ENCODE data around the gene BRAF. TPM values are rescaled to one million over a fixed set of nuclear protein-coding genes. Genes with fewer than 3 reads are reported as not detected.
"Not testable (repeated sequence)": the region's sequence is repeated elsewhere in the genome, so short reads cannot be mapped to it uniquely, and the experiment has no call there.

BRAF gene
- polyA plus RNA-seq, 3 donors, result 4.2 to 7.4 (median 7.3) TPM

DNA sequence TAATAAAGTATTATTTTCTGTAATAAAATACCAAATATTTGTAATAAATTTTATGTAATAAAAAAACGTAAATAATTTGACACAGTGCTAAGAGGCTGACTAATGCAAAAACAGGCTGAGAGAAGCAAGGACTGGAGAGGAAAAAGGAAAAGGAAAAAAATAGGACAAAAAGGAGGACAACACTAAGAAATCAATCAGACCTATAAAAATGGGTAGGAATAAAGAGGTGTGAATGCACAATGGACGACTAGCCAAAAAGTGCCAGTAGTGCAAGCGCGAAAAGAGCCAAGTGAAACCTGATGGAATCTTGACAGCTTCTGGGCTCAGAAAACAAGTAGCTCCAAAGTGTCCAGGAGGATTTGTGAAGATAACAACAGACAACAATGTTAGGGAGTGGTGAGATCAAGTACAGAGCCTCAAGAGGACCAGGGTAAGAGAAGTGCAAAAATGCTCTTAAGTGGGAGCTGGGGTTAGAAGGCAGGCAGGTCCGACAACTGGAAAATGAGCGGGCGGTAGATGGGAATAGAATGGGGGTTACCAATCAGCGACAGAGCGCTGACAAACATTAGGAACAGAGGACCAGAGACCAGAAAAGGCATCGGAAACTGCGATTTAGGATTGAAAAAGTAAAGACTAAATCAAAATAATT lies 1.2 kb downstream of the BRAF start:
- H3K27ac ChIP-seq (ENCODE audit: low read depth, low read length), result no peak overlapping the region
- 1 to 7% (median 5%) methylated on average over 11 of the region's 11 CpGs for WGBS, 3 donors

GRCh38 chr7:140922741-140923345 lies 1.9 kb downstream of the BRAF start:
- 25 to 47% (median 37%) methylated on average over 2 of the region's 2 CpGs for WGBS, 3 donors
- H3K27ac ChIP-seq (ENCODE audit: low read depth, low read length), result no peak overlapping the region

GRCh38 chr7:140920745-140921144 lies 4.0 kb downstream of the BRAF start:
- whole genome bisulfite sequencing, 3 donors, result 49 to 89% (median 89%) methylated on average over 1 of the region's 1 CpG

DNA sequence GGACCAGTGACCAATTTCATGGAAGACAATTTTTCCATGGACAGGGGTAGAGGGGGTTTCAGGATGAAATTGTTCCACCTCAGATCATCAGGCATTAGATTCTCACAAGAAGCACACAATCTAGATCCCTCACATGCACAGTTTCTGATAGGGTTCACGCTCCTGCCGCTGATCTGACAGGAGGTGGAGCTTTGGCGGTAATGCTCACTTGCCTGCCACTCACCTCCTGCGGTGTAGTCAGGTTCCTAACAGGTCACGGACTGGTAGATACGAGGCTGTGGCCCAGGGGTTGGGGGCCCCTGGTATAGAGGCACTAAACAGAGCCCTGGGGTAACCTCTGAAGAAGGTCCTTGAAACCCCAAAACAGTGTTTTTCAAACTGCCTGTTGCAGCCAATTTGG lies 6.5 kb downstream of the BRAF start:
- H3K27ac ChIP-seq (ENCODE audit: low read depth, low read length), result no peak overlapping the region
- 96 to 99% (median 97%) methylated on average over 6 of the region's 6 CpGs for WGBS, 3 donors

More at GRCh38 chr7:140920745-140921144, 4.0 kb downstream of the BRAF start:
- no peak overlapping the region for H3K27ac ChIP-seq (ENCODE audit: low read depth, low read length)

DNA sequence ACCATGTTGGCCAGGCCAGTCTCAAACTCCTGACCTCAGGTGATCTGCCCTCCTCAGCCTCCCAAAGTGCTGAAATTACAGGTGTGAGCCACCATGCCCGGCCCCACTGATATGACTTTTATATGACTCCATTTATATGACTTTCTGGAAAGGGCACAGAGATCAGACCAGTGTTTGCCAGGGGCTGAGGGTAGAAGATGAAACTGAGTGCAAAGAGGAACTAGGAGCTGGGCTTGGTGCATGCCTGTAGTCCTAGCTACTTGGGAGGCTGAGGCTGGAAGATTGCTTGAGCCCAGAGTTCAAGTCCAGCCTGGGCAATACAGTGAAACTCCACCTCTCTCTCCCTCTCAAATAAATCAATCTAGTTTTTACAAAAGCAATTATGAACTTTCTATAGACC lies 7.5 kb downstream of the BRAF start:
- 95 to 96% (median 95%) methylated on average over 1 of the region's 1 CpG for WGBS, 3 donors
- H3K27ac ChIP-seq (ENCODE audit: low read depth, low read length), result no peak overlapping the region

- no peak overlapping the region for H3K27ac ChIP-seq (ENCODE audit: low read depth, low read length)
- 69 to 94% (median 80%) methylated on average over 4 of the region's 4 CpGs for WGBS, 3 donors
These were observed 8.7 kb downstream of the BRAF start for GRCh38 chr7:140915935-140916555.

GRCh38 chr7:140914083-140914482 lies 10.6 kb downstream of the BRAF start:
- H3K27ac ChIP-seq (ENCODE audit: low read depth, low read length), result no peak overlapping the region

- 92 to 93% (median 93%) methylated on average over 5 of the region's 5 CpGs for WGBS, 3 donors
- not testable (repeated sequence) for H3K27ac ChIP-seq (ENCODE audit: low read depth, low read length)
These were observed 11.2 kb downstream of the BRAF start for GRCh38 chr7:140913596-140913928.

DNA sequence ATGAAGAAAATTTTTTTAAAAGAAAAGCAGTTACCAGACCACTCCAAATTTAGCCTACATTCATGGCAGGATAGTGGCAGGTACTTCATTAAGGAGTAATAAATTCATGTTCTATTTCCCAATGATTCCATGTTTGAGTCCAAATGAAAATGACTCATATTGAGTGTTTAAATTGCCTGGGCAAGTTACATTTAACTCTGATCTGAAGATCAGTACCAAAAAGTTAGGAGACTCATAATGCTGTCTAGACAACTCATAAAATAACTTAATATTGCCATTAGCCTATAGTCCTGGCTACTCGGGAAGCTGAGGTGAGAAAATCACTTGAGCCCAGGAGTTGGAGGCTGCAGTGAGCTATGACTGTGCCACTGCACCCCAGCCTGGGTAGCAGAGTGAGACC lies 13.0 kb downstream of the BRAF start:
- WGBS, 3 donors, result 14 to 90% (median 44%) methylated on average over 1 of the region's 1 CpG
- no peak overlapping the region for H3K27ac ChIP-seq (ENCODE audit: low read depth, low read length)

GRCh38 chr7:140909476-140910161 lies 15.1 kb downstream of the BRAF start:
- 90 to 91% (median 90%) methylated on average over 5 of the region's 5 CpGs for WGBS, 3 donors
- H3K27ac ChIP-seq (ENCODE audit: low read depth, low read length), result no peak overlapping the region

GRCh38 chr7:140908361-140908760 lies 16.4 kb downstream of the BRAF start:
- WGBS, 3 donors, result 68 to 77% (median 71%) methylated on average over 2 of the region's 2 CpGs
- H3K27ac ChIP-seq (ENCODE audit: low read depth, low read length), result no peak overlapping the region

DNA sequence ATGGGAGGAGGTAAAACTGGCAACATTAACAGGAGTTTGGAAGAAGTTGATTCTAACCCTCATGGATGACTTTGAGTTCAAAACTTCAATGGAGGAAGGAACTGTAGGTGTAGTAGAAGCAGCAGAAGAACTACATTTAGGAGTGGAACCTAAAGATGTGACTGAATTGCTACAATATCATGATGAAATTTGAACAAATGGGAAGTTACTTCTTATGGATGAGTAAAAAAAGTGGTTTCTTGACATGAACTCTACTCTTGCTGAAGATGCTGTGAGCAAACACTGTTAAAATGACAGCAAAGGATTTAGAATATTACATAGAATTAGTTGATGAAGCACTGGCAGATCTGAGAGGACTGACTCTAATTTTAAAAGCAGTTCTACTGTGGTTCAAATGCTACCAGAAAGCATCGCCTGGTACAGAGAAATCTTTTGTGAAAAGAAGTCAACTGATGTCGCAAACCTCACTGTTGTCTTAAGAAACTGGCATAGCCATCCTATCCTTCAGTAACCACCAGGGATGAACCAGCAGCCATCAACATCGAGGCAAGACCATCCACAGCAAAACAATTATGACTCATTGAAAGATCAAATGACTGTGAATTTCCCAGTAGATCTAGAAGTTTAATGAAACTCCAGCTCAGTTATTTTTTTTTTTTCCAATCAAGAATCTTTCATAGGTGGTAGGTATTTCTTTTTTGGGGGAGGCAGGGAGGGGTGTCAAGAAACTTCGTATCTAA lies 20.8 kb downstream of the BRAF start:
- no peak overlapping the region for H3K27ac ChIP-seq (ENCODE audit: low read depth, low read length)
- WGBS, 3 donors, result 80 to 95% (median 90%) methylated on average over 4 of the region's 4 CpGs

- H3K27ac ChIP-seq (ENCODE audit: low read depth, low read length), result no peak overlapping the region
- 86 to 91% (median 89%) methylated on average over 2 of the region's 2 CpGs for WGBS, 3 donors
These were observed 22.3 kb downstream of the BRAF start for GRCh38 chr7:140902303-140902953.

DNA sequence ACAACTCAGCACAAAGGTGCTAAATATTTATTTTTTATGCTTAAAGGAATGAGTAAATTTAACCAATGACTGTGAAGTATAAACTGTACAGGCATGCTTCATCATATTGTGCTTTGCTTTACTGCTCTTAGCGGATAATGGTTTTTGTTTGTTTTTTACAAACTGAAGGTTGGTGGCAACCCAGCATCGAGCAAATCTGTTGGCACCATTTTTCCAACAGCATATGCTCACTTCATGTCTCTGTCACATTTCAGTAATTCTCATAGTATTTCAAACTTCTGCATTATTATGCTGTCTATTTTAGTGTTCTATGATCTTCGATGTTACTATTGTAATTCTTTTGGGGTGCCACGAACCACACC lies 22.8 kb downstream of the BRAF start:
- WGBS, 3 donors, result 82 to 99% (median 94%) methylated on average over 4 of the region's 4 CpGs

GRCh38 chr7:140899883-140900282 lies 24.8 kb downstream of the BRAF start:
- 56 to 69% (median 66%) methylated on average over 1 of the region's 1 CpG for WGBS, 3 donors
- H3K27ac ChIP-seq (ENCODE audit: low read depth, low read length), result no peak overlapping the region

More for the DNA sequence above, 22.8 kb downstream of the BRAF start:
- H3K27ac ChIP-seq (ENCODE audit: low read depth, low read length), result no peak overlapping the region

- H3K27ac ChIP-seq (ENCODE audit: low read depth, low read length), result no peak overlapping the region
- 69 to 82% (median 79%) methylated on average over 3 of the region's 3 CpGs for WGBS, 3 donors
These were observed 25.8 kb downstream of the BRAF start for GRCh38 chr7:140898786-140899536.

DNA sequence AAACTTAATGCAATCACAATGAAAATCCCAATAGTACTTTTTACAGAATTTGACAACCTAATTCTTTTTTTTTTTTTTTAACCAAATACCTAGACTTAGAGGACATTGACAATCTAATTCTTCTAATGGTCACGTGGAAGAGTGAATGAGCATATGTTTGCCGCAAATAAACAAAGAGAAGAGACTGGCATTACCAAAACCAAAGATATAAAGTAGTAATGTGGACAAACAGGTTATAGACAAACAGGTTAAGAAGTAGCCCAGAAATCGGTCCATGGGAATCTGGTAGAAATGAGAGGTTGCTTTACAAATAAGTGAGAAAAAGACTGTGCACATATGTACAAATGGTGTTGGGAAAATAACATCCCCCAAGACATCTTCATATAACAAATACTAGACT lies 27.7 kb downstream of the BRAF start:
- no peak overlapping the region for H3K27ac ChIP-seq (ENCODE audit: low read depth, low read length)
- 84 to 97% (median 91%) methylated on average over 3 of the region's 3 CpGs for WGBS, 3 donors

- no peak overlapping the region for H3K27ac ChIP-seq (ENCODE audit: low read depth, low read length)
- WGBS, 3 donors, result 81 to 95% (median 93%) methylated on average over 1 of the region's 1 CpG
These were observed 35.1 kb downstream of the BRAF start for GRCh38 chr7:140889645-140890044.
